Tibial nerve (tissue), 4 donors: ENCODE measurements around the gene WFDC12.

ENCODE experiments used
- EP300 ChIP-seq, 2 donors: sonication (generic); formaldehyde crosslinking; IDR thresholded peaks; one replicate each; pipeline ENCODE4 v1.6.1; 2017; ENCODE audit warnings: antibody characterized with exemption in 2 of 2, mild to moderate bottlenecking in 1 of 2
- POLR2A ChIP-seq, 2 donors: fragments of 450-650 bp; IDR thresholded peaks; one replicate each; pipeline ENCODE4 v1.6.1; 2017; ENCODE audit warnings: antibody characterized with exemption in 2 of 2, mild to moderate bottlenecking in 2 of 2, moderate library complexity in 2 of 2
- TF ChIP-seq, protein P1 (sequence below), 5 experiments: fragments of 200-600 bp in 3 of 5; fragments of 450-650 bp in 2 of 5; sonication (generic) in 3 of 5; IDR thresholded peaks; one replicate each; pipeline ENCODE4 v1.5.1; 2016 to 2019; ENCODE audit warnings: antibody characterized with exemption in 5 of 5, mild to moderate bottlenecking in 3 of 5, moderate library complexity in 2 of 5

DNA sequence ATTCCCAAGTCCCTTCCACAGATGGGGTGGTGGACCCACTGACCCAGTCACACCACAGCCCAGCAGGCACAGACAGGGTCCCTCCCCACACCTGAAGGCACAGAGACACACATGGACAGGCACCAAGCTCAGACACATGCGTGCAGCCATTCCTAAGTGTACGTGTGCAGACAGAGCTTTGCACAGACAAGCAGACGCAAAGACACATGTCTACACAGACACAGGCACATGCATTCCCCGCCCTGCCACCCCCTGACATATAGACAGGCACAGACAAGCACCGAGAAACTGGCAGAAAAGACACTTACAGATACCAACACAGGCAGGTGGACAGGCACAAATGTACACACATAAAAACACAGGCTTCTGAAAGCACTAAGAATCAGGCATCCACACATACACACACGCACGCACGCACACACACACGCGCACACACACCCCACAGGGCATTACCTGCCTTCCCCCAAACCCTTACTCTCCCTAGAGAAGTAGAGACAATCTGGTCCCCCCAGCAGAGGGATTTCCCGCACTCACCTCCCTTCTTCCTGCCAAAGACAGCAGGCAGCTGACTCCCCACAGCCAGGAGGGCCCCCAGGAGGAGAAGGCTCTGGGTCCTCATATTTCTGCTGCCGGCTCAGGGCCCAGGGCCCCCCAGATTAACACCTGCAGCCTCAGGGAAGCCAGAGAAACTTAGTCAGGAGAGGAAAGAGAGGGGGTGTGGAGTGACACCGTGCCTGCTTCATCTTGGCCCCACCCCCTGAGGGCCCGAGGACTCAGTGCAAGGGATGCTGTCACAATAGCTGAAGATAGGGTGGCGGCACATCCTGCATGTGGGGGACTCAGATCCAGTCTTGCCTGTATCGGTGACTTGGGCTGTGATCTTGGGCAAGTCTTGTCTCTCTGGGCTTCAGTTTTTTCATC lies 9.5 kb downstream of the WFDC12 start, which contains the start of gene WFDC5:
- TF ChIP-seq, protein P1, sequence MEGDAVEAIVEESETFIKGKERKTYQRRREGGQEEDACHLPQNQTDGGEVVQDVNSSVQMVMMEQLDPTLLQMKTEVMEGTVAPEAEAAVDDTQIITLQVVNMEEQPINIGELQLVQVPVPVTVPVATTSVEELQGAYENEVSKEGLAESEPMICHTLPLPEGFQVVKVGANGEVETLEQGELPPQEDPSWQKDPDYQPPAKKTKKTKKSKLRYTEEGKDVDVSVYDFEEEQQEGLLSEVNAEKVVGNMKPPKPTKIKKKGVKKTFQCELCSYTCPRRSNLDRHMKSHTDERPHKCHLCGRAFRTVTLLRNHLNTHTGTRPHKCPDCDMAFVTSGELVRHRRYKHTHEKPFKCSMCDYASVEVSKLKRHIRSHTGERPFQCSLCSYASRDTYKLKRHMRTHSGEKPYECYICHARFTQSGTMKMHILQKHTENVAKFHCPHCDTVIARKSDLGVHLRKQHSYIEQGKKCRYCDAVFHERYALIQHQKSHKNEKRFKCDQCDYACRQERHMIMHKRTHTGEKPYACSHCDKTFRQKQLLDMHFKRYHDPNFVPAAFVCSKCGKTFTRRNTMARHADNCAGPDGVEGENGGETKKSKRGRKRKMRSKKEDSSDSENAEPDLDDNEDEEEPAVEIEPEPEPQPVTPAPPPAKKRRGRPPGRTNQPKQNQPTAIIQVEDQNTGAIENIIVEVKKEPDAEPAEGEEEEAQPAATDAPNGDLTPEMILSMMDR (IDR thresholded peaks at IDR 0.05): no peak
- no peak for TF ChIP-seq EP300 (IDR thresholded peaks at IDR 0.05)
- TF ChIP-seq POLR2A (IDR thresholded peaks at IDR 0.05): no peak
